K562 (cell line): ENCODE data around the gene ZSWIM6.

Experiments
- ETV5 ChIP-seq: sonication (generic); formaldehyde crosslinking; IDR thresholded peaks from 2 replicates; pipeline ENCODE4 v1.4.0; 2020; ENCODE audit warnings: low read depth, mild to moderate bottlenecking, missing genetic modification reagents
- POLR2A ChIP-seq: fragments of 450-650 bp; conservative IDR thresholded peaks from 2 replicates; pipeline ENCODE4 v1.6.1; 2016
- RAD21 ChIP-seq, 2 experiments: fragments of 250-450 bp in 1 of 2; fragments of 450-650 bp in 1 of 2; sonication (Bioruptor Pico) in 1 of 2; formaldehyde crosslinking in 1 of 2; IDR thresholded peaks in 1 of 2; conservative IDR thresholded peaks in 1 of 2; 2 replicates each; pipeline versions ENCODE4 v1.4.0 to v1.8.0; 2020 to 2022; ENCODE audit warnings: mild to moderate bottlenecking in 2 of 2, moderate library complexity in 1 of 2
- RBM22 ChIP-seq: fragments of 200-400 bp; formaldehyde crosslinking; IDR thresholded peaks from 2 replicates; pipeline ENCODE4 v1.6.1; 2018; ENCODE audit warnings: low read length, low read depth; ENCODE audit not compliant: poor library complexity, severe bottlenecking
- RCOR1 ChIP-seq, 2 experiments: IDR thresholded peaks; 2 replicates each; pipeline ENCODE4 v1.6.1; 2012; ENCODE audit warnings: low read depth in 2 of 2, low read length in 2 of 2, borderline replicate concordance in 1 of 2, improper control_type of control experiment in 1 of 2
- ZBTB8A ChIP-seq: fragments of 450-650 bp; IDR thresholded peaks from 2 replicates; pipeline ENCODE4 v1.6.1; 2018; ENCODE audit warnings: mild to moderate bottlenecking, moderate library complexity; ENCODE audit not compliant: partially characterized antibody
- ZFP36 ChIP-seq: fragments of 150-350 bp; IDR thresholded peaks from 2 replicates; pipeline ENCODE4 v1.6.1; 2018; ENCODE audit warnings: low read length, low read depth; ENCODE audit not compliant: partially characterized antibody
- ZNF274 ChIP-seq: IDR thresholded peaks from 2 replicates; pipeline ENCODE4 v1.6.1; 2011; ENCODE audit warnings: low read depth, mild to moderate bottlenecking, low read length, moderate library complexity, borderline replicate concordance
- ZNF717 ChIP-seq: fragments of 250-450 bp; sonication (Bioruptor Pico); IDR thresholded peaks from 2 replicates; pipeline ENCODE4 v1.5.0; 2021
- TF ChIP-seq, protein P1 (sequence below), 3 experiments: IDR thresholded peaks in 2 of 3; conservative IDR thresholded peaks in 1 of 3; 2 replicates each; pipeline ENCODE4 v1.5.1; 2011 to 2012; ENCODE audit warnings: low read length in 3 of 3, mild to moderate bottlenecking in 3 of 3, control low read depth in 2 of 3, improper control_type of control experiment in 1 of 3, inconsistent platforms in 1 of 3, low read depth in 1 of 3, mixed read lengths in 1 of 3, moderate library complexity in 1 of 3; ENCODE audit not compliant: insufficient read depth in 2 of 3
- TF ChIP-seq, protein P2 (sequence below), 2 experiments: fragments of 450-650 bp; formaldehyde crosslinking in 1 of 2; IDR thresholded peaks; 2 replicates each; pipeline versions ENCODE4 v1.4.0 to v1.6.1; 2014 to 2020; ENCODE audit warnings: mild to moderate bottlenecking in 2 of 2, borderline replicate concordance in 1 of 2, low read depth in 1 of 2

DNA sequence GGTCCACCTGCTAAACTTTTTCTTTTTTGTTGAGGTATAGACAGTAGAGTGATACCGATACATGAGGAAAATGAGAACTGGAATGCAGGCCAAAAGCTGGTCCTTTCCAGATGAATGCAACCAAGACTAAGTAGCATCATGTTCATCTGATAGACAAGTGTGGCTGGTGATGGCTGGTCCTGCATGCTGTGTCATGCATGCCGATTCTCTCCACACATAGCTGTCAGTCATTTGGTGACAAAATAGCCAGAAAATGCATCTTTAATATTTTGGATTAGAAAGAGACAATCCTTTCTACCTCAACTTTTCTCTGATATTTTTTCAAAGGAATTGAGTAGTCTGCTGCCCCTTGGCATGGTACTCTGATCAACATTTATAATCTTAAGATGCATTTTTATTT lies 49.9 kb downstream of the ZSWIM6 start:
- no peak for TF ChIP-seq POLR2A
- TF ChIP-seq RBM22 = no peak
- no peak for TF ChIP-seq ZFP36
- no peak for TF ChIP-seq ETV5 (CRISPR knock-in tag)
- no peak for TF ChIP-seq RCOR1 (IDR thresholded peaks at IDR 0.05; ENCODE audit: borderline replicate concordance in 1 of 2, low read depth in 2 of 2, low read length in 2 of 2)
- TF ChIP-seq ZNF717 = no peak
- TF ChIP-seq, protein P1, sequence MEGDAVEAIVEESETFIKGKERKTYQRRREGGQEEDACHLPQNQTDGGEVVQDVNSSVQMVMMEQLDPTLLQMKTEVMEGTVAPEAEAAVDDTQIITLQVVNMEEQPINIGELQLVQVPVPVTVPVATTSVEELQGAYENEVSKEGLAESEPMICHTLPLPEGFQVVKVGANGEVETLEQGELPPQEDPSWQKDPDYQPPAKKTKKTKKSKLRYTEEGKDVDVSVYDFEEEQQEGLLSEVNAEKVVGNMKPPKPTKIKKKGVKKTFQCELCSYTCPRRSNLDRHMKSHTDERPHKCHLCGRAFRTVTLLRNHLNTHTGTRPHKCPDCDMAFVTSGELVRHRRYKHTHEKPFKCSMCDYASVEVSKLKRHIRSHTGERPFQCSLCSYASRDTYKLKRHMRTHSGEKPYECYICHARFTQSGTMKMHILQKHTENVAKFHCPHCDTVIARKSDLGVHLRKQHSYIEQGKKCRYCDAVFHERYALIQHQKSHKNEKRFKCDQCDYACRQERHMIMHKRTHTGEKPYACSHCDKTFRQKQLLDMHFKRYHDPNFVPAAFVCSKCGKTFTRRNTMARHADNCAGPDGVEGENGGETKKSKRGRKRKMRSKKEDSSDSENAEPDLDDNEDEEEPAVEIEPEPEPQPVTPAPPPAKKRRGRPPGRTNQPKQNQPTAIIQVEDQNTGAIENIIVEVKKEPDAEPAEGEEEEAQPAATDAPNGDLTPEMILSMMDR (IDR thresholded peaks at IDR 0.05 in 2 of 3, conservative IDR thresholded peaks at IDR 0.05 in 1 of 3; ENCODE audit: insufficient read depth in 2 of 3, low read depth in 1 of 3, low read length in 3 of 3) = no peak
- no peak for TF ChIP-seq ZBTB8A
- no peak for TF ChIP-seq RAD21 (CRISPR knock-in tag; conservative IDR thresholded peaks at IDR 0.05 in 1 of 2, IDR thresholded peaks at IDR 0.05 in 1 of 2)
- TF ChIP-seq, protein P2, sequence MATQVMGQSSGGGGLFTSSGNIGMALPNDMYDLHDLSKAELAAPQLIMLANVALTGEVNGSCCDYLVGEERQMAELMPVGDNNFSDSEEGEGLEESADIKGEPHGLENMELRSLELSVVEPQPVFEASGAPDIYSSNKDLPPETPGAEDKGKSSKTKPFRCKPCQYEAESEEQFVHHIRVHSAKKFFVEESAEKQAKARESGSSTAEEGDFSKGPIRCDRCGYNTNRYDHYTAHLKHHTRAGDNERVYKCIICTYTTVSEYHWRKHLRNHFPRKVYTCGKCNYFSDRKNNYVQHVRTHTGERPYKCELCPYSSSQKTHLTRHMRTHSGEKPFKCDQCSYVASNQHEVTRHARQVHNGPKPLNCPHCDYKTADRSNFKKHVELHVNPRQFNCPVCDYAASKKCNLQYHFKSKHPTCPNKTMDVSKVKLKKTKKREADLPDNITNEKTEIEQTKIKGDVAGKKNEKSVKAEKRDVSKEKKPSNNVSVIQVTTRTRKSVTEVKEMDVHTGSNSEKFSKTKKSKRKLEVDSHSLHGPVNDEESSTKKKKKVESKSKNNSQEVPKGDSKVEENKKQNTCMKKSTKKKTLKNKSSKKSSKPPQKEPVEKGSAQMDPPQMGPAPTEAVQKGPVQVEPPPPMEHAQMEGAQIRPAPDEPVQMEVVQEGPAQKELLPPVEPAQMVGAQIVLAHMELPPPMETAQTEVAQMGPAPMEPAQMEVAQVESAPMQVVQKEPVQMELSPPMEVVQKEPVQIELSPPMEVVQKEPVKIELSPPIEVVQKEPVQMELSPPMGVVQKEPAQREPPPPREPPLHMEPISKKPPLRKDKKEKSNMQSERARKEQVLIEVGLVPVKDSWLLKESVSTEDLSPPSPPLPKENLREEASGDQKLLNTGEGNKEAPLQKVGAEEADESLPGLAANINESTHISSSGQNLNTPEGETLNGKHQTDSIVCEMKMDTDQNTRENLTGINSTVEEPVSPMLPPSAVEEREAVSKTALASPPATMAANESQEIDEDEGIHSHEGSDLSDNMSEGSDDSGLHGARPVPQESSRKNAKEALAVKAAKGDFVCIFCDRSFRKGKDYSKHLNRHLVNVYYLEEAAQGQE (IDR thresholded peaks at IDR 0.05; ENCODE audit: borderline replicate concordance) = no peak
- TF ChIP-seq, protein P2 (CRISPR knock-in tag; IDR thresholded peaks at IDR 0.05; ENCODE audit: low read depth) = no peak
- no peak for TF ChIP-seq ZNF274
